ENCODE data around the gene RPL12. TPM values are rescaled to one million over a fixed set of nuclear protein-coding genes. Genes with fewer than 3 reads are reported as not detected.

Gene RPL12
- 1,981 and 2,351 TPM in 2 replicates for total RNA-seq (2014; rRNA removed; shearing (Covaris generic))
- polyA plus RNA-seq (2015; cell fraction: cytosol; rRNA removed) = 4,320 and 4,665 TPM in 2 replicates
- polyA plus RNA-seq (2015; cell fraction: nucleus; rRNA removed) = 982 and 1,041 TPM in 2 replicates

- DNase-seq (ENCODE audit: low read depth) = peak; percentile 89
These were observed at the start of gene RPL12, which contains the start of gene LRSAM1 for GRCh38 chr9:127450830-127451607. TSS of gene RPL12 (minus strand) at chr9:127451406. CDS start at chr9:127451317, 89 bp downstream. TSS of gene LRSAM1 (plus strand) at chr9:127451510. CDS start at chr9:127454528, 3,018 bp downstream.

- DNase-seq (ENCODE audit: low read depth) = no peak
These were observed 49.7 kb upstream of the RPL12 start for GRCh38 chr9:127500862-127501261.

GRCh38 chr9:127500399-127500798 is 49.2 kb upstream of the RPL12 start:
- no peak for DNase-seq (ENCODE audit: low read depth)

GRCh38 chr9:127498298-127498697 is 47.1 kb upstream of the RPL12 start:
- DNase-seq (ENCODE audit: low read depth) = no peak

GRCh38 chr9:127497656-127498290 is 46.6 kb upstream of the RPL12 start:
- DNase-seq (ENCODE audit: low read depth) = no peak

- no peak for DNase-seq (ENCODE audit: low read depth)
These were observed 45.8 kb upstream of the RPL12 start for GRCh38 chr9:127496974-127497373.

GRCh38 chr9:127495884-127496555 is 44.8 kb upstream of the RPL12 start:
- DNase-seq (ENCODE audit: low read depth) = no peak

- no peak for DNase-seq (ENCODE audit: low read depth)
These were observed 43.1 kb upstream of the RPL12 start for GRCh38 chr9:127494304-127494702.

GRCh38 chr9:127493592-127494303 is 42.5 kb upstream of the RPL12 start:
- no peak for DNase-seq (ENCODE audit: low read depth)

GRCh38 chr9:127492616-127493015 is 41.4 kb upstream of the RPL12 start:
- DNase-seq (ENCODE audit: low read depth) = no peak

GRCh38 chr9:127491516-127491915 is 40.3 kb upstream of the RPL12 start:
- no peak for DNase-seq (ENCODE audit: low read depth)

GRCh38 chr9:127490535-127491230 is 39.5 kb upstream of the RPL12 start:
- DNase-seq (ENCODE audit: low read depth) = no peak

- DNase-seq (ENCODE audit: low read depth) = no peak
These were observed 38.4 kb upstream of the RPL12 start for GRCh38 chr9:127489471-127490115.

- no peak for DNase-seq (ENCODE audit: low read depth)
These were observed 37.7 kb upstream of the RPL12 start for GRCh38 chr9:127488946-127489345.

GRCh38 chr9:127485995-127486394 is 34.8 kb upstream of the RPL12 start:
- no peak for DNase-seq (ENCODE audit: low read depth)

GRCh38 chr9:127482662-127483061 is 31.5 kb upstream of the RPL12 start:
- no peak for DNase-seq (ENCODE audit: low read depth)

- DNase-seq (ENCODE audit: low read depth) = no peak
These were observed 28.4 kb upstream of the RPL12 start for GRCh38 chr9:127479507-127480081.

- DNase-seq (ENCODE audit: low read depth) = no peak
These were observed 23.4 kb upstream of the RPL12 start for GRCh38 chr9:127474592-127474991.

- DNase-seq (ENCODE audit: low read depth) = no peak
These were observed 22.7 kb upstream of the RPL12 start for GRCh38 chr9:127473932-127474331.

GRCh38 chr9:127473501-127473900 is 22.3 kb upstream of the RPL12 start:
- DNase-seq (ENCODE audit: low read depth) = no peak
